Heart left ventricle (tissue), 16 donors: ENCODE results near the gene GYPC. TPM values are rescaled to one million over a fixed set of nuclear protein-coding genes. Genes with fewer than 3 reads are reported as not detected.

ENCODE experiments used
- ATAC-seq, 4 donors: fragments of 200-7000 bp; cut with Tn5 transposase; one replicate each; pipeline ENCODE4 v1.9.1; 2020 to 2022; ENCODE audit warnings: moderate library complexity in 4 of 4, mild to moderate bottlenecking in 3 of 4, moderate number of reproducible peaks in 1 of 4
- DNase-seq, 5 donors: peaks; one replicate each; pipeline ENCODE4 v3.0.0-alpha.2; 2020
- H3K27ac ChIP-seq, 12 donors: fragments of 200-600 bp; sonication (generic) in 4 of 12; one replicate each; pipeline versions ENCODE4 v1.5.0 to v1.8.0; 2016 to 2022; ENCODE audit warnings: mild to moderate bottlenecking in 2 of 12
- H3K27me3 ChIP-seq, 9 donors: fragments of 200-600 bp; sonication (generic) in 2 of 9; one replicate each; pipeline versions ENCODE4 v1.5.1 to v1.8.0; 2016 to 2022; ENCODE audit warnings: mild to moderate bottlenecking in 3 of 9
- H3K36me3 ChIP-seq, 9 donors: fragments of 200-600 bp; sonication (generic) in 2 of 9; one replicate each; pipeline versions ENCODE4 v1.5.0 to v1.8.0; 2018 to 2022; ENCODE audit warnings: mild to moderate bottlenecking in 2 of 9
- H3K4me1 ChIP-seq, 12 donors: fragments of 200-600 bp; sonication (generic) in 4 of 12; one replicate each; pipeline versions ENCODE4 v1.5.0 to v1.8.0; 2016 to 2022; ENCODE audit warnings: mild to moderate bottlenecking in 3 of 12
- H3K4me3 ChIP-seq, 12 donors: fragments of 200-600 bp; sonication (generic) in 4 of 12; one replicate each; pipeline versions ENCODE4 v1.5.0 to v1.8.0; 2017 to 2022; ENCODE audit warnings: mild to moderate bottlenecking in 9 of 12, moderate library complexity in 4 of 12
- H3K9me3 ChIP-seq, 12 donors: fragments of 200-600 bp; sonication (generic) in 4 of 12; one replicate each; pipeline versions ENCODE4 v1.5.0 to v1.8.0; 2016 to 2022; ENCODE audit warnings: mild to moderate bottlenecking in 1 of 12
- CTCF ChIP-seq, 12 donors: fragments of 200-600 bp; sonication (generic) in 4 of 12; IDR thresholded peaks; one replicate each; pipeline versions ENCODE4 v1.5.0 to v1.8.0; 2018 to 2022; ENCODE audit warnings: antibody characterized with exemption in 12 of 12, mild to moderate bottlenecking in 5 of 12
- POLR2A ChIP-seq, 2 donors: fragments of 450-650 bp; IDR thresholded peaks; one replicate each; pipeline ENCODE4 v1.6.1; 2017; ENCODE audit warnings: antibody characterized with exemption in 2 of 2, mild to moderate bottlenecking in 2 of 2, moderate library complexity in 2 of 2
- WGBS, 4 donors: extraction: QIAGEN DNeasy Blood & Tissue Kit in 2 of 4; methylation state at CpG; one replicate each; pipeline versions ENCODE4 v1.1.5 to v1.1.7; 2013 to 2018; 5-methylcytosine and 5-hydroxymethylcytosine counted together
- intact Hi-C, 10 donors: fragments of 100-400 bp; cut with DNase I; formaldehyde crosslinking; loops; one replicate each; pipeline versions ENCODE4 v1.11.1 to v1.14.2; 2022
- polyA plus RNA-seq, 2 donors: library from polyadenylated mRNA; stranded (reverse); fragments of 200-250 nt; gene quantifications; one replicate each; pipeline ENCODE4 v1.2.3, GENCODE V29; 2013
- total RNA-seq, 9 donors: library from RNA; depleted of rRNA in 2 of 9; stranded (reverse); fragments of >200 nt in 2 of 9; fragmentation: NEBNext Ultra II Directional in 3 of 9; extraction: Animal tissue kit (Norgen Biotek cat#: 25700) in 3 of 9; gene quantifications; one replicate each; pipeline versions ENCODE4 v1.1.0 to v1.2.4, GENCODE V29; 2016 to 2023
- donor health status: ischemic (EF 13 %, LVEDD 7.1; RV severe dilation, severe dysfunction).
- donor health status: healthy with polysubstance abuse.
- donor health status: DM: no; HTN: yes; CAD: no.
- donor health status: DM: no; HTN: no; CAD: no.
- donor health status: ischemic (EF 25% LVEDD 6.9; RV normal size, moderate dysfunction).
- donor health status: ischemic (EF 25% LVEDD 5.7; RV mildly dilated, moderate dysfunction).
- donor health status: healthy.
- donor health status: DM: yes; HTN: yes; CAD: no.
- donor health status: ischemic (EF 35%, LVEDD 5.7; RV mildly dilated, moderate dysfunction).
- donor health status: nonischemic (EF 11% LVEDD 7.7; RV severe dilation, severe dysfunction).
- donor health status: DM: yes; HTN: yes; CAD: no.
- donor health status: PGD.
- donor health status: ischemic (EF 29% LVEDD 5.4; RV normal size, mild dysfunction).
- donor health status: nonischemic (EF 23%, LVEDD 6.1; RV moderate dilation, normal function).

Gene GYPC
- total and polyA plus RNA-seq, 11 donors: 108 to 369 (median 131) TPM

GRCh38 chr2:126704434-126705160, 48.6 kb downstream of the GYPC start:
- no peak for TF ChIP-seq CTCF (IDR thresholded peaks at IDR 0.05)
- no peak for TF ChIP-seq POLR2A (IDR thresholded peaks at IDR 0.05)
- intact Hi-C loops: loop anchor here in 3 of 10 donors (5.0 kb wide), 1 partner anchor 47 kb away; the partner anchor contains the start of gene GYPC (in 3 of the 3)
- WGBS, 4 donors: 78 to 88% (median 79%) methylated on average over 2 of the region's 2 CpGs
- DNase-seq: no peak
- Histone ChIP-seq H3K36me3 (no peaks in the 10 kb centered on the region), H3K9me3 (peaks cover 0 to 4% (median 0%) of the 10 kb centered on the region in 12 donors), H3K4me3 (no peak overlapping the region), H3K27me3 (no peaks in the 10 kb centered on the region), H3K27ac (peak overlapping the region in 6 of 12 donors; percentile 18 to 65 (median 33)), H3K4me1 (peaks cover 0 to 64% (median 38%) of the 10 kb centered on the region in 12 donors)
- no peak for ATAC-seq

GRCh38 chr2:126707191-126707590, 51.2 kb downstream of the GYPC start:
- no peak for TF ChIP-seq CTCF (IDR thresholded peaks at IDR 0.05)
- no peak for TF ChIP-seq POLR2A (IDR thresholded peaks at IDR 0.05)
- H3K9me3 ChIP-seq: no peaks in the 10 kb centered on the region
- no peaks in the 10 kb centered on the region for H3K36me3 ChIP-seq
- ATAC-seq: no peak
- WGBS, 4 donors: 98 to 100% (median 100%) methylated on average over 1 of the region's 1 CpG
- no peak for DNase-seq
- H3K27ac ChIP-seq: no peak overlapping the region
- H3K4me3 ChIP-seq: no peak overlapping the region
- intact Hi-C loops: no loop called here
- peaks cover 0 to 38% (median 20%) of the 10 kb centered on the region in 12 donors for H3K4me1 ChIP-seq
- no peaks in the 10 kb centered on the region for H3K27me3 ChIP-seq

- DNase-seq: no peak
- H3K9me3 ChIP-seq: no peaks in the 10 kb centered on the region
- intact Hi-C loops: no loop called here
- H3K4me1 ChIP-seq: peaks cover 0 to 30% (median 20%) of the 10 kb centered on the region in 12 donors
- H3K27me3 ChIP-seq: no peaks in the 10 kb centered on the region
- no peak for TF ChIP-seq POLR2A (IDR thresholded peaks at IDR 0.05)
- TF ChIP-seq CTCF (IDR thresholded peaks at IDR 0.05): no peak
- H3K4me3 ChIP-seq: no peak overlapping the region
- ATAC-seq: no peak
- H3K27ac ChIP-seq: no peak overlapping the region
- 67 to 79% (median 73%) methylated on average over 4 of the region's 4 CpGs for WGBS, 4 donors
- H3K36me3 ChIP-seq: no peaks in the 10 kb centered on the region
Measured at GRCh38 chr2:126707941-126708340, 52.0 kb downstream of the GYPC start.

GRCh38 chr2:126714191-126714965, 58.4 kb downstream of the GYPC start:
- intact Hi-C loops: no loop called here
- H3K36me3 ChIP-seq: no peaks in the 10 kb centered on the region
- 84 to 93% (median 89%) methylated on average over 6 of the region's 6 CpGs for WGBS, 4 donors
- no peaks in the 10 kb centered on the region for H3K9me3 ChIP-seq
- TF ChIP-seq CTCF (IDR thresholded peaks at IDR 0.05): no peak
- no peak for TF ChIP-seq POLR2A (IDR thresholded peaks at IDR 0.05)
- no peak overlapping the region for H3K4me3 ChIP-seq
- H3K27ac ChIP-seq: no peak overlapping the region
- ATAC-seq (peak in 1 of 4 donors; percentile 67), DNase-seq (no peak)
- H3K4me1 ChIP-seq: peaks cover 0 to 12% (median 6%) of the 10 kb centered on the region in 12 donors
- no peaks in the 10 kb centered on the region for H3K27me3 ChIP-seq
